Activated T-cell treated with anti-CD3 and anti-CD28 coated beads, Interleukin-2, amount 50 U/mL, for 1 hour (primary cell): ENCODE results near the gene DPH7.
"Not testable (repeated sequence)": the region's sequence is repeated elsewhere in the genome, so short reads cannot be mapped to it uniquely, and the experiment has no call there.

Experiments used
- DNase-seq: peaks from one replicate; pipeline ENCODE4 v3.0.0-alpha.2; 2020

Gene DPH7

DNA sequence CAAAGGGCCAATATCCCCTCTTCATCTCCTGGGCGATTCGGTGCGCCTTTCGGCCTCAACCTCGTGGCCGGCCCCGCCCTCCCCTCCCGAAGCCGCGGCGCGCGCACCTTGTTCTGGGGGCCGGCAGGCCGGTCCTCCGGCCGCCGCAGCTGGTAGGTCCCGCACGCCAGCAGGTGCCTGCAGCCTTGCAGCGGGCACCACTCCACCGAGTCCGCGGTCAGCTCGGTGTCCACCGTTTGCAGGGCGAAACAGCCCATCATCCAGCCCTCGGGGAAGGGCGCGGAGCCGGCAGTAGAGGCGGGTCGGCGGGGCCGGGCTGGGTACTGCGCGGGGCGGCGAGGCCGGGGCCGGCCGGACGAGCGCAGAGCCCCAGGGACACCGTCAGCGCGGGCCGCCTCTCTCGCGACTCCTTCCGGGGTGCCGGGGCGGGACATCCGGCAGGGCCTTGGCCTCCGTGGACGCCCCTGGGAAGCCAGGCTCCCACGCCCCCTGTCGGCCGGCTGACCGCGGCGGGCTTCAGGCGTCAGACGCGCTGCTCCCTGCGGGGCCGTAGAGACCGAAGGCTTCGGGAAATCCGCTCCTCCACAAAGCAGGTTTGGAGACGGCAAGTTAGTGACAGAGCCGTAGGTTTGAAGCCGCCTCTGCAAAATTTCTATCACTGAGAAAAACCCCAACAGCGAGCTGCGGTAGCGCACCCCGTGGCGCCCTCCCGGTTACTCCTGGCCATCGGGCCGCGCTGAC, at the start of gene DPH7:
Gene DPH7, minus strand, starts transcription at position 408 of the 741 bp plus-strand sequence. Its CDS starts 148 bp downstream, at position 260.
- peak; percentile 97 for DNase-seq

DNA sequence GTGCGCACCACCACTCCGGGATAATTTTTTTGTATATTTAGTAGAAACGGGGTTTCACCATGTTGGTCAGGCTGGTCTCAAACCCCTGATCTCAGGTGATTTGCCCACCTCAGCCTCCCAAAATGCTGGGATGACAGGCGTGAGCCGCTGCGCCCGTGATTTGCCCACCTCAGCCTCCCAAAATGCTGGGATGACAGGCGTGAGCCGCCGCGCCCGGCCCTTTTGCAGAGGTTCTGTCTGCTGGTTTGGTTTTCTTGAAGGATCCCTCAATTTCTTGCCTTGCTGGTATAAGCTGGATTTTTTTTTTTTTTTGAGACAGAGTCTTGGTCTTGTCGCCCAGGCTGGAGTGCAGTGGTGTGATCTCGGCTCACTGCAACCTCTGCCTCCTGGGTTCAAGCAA, 48.7 kb upstream of the DPH7 start:
- not testable (repeated sequence) for DNase-seq

DNA sequence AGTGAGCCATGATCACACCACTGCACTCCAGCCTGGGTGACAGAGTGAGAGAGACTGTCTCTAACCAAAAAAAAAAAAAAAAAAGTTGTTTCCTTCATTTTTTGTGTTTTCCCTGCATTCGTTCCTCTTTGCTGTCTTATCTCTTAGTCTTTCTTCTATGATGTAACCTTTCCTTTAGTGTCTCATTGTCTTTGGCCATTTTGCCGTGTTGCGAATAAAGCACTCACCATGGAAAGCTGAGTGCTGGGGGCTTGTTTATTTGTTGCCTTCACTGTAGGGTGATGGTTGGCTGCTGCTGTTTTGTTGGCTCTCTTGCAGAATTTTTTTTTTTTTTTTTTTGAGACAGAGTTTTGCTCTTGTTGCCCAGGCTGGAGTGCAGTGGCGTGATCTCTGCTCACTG, 47.7 kb upstream of the DPH7 start:
- DNase-seq = no peak

DNA sequence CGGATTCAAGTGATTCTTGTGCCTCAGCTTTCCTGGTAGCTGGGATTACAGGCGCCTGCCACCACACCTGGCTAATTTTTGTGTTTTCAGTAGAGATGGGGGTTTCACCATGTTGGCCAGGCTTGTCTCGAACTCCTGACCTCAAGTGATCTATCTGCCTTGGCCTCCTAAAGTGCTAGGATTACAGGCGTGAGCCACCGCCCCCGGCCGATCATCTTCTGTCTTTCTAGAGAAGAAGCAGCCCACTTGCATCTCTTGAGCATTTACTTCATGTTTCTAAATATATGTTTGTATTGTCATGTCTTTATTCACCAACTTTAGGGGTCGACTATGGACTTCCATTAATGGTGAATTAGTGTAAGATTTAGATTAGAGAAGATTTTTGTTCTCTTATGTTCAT, 43.5 kb upstream of the DPH7 start:
- not testable (repeated sequence) for DNase-seq

DNA sequence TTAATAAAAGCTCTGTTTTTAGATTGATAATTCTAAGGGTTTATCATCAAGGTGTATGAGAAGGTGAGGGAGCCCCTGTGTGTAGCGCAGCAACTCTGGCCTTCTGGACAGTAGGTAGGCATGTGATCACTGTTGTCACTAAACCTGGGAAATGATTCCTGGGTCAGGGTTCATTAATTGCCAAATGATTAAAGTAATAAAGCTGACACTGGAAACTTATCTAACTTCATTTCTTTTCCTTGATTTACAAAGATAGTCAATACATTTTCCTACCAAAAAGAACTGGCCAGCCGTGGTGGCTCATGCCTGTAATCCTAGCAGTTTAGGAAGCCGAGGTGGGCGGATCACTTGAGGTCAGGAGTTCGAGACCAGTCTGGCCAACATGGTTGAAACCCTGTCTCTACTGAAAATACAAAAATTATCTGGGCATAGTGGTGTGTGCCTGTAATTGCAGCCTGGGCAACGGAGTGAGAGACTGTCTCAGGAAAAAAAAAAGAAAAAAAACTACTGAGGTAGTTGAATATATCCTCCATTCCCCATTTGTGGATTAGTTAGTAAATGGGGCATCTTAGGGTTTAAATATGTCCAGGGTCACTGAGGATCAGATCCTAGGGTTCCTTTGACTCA, 42.5 kb upstream of the DPH7 start:
- no peak for DNase-seq

DNA sequence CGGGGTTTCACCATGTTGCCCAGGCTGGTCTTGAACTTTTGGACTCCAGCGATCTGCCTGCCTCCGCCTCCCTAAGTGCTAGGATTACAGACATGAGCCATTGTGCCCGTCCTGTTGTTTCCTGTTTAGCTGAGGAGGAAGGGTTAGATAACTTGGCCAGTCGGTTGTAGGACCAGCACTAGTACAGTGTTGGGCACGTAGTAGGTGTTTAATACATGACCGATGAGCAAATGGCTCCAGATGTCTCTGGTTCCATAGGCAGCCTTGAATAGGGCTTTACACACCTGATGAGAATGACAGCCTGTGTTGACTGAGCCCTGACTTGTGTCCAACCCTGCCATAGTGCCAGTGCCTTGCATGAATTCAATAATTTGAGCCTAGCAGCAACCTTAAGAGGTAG, 41.9 kb upstream of the DPH7 start:
- no peak for DNase-seq

DNA sequence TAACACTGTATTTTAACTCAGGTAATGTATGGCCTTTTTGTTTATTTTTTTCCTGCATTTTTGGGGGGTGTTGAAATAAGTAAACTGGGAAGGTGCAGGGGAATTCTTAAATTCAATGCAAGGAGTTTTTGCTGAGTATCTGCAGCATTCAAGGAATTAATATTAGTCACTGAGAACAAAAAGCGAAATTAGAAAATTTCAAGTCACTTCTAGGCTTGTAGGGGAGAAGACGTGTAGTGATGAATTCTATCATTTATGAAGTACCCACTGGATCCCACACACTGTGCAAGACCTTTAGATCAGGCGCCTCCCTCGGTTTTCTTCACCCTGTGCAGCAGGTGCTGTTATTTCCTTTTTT, 41.3 kb upstream of the DPH7 start:
- DNase-seq = no peak

DNA sequence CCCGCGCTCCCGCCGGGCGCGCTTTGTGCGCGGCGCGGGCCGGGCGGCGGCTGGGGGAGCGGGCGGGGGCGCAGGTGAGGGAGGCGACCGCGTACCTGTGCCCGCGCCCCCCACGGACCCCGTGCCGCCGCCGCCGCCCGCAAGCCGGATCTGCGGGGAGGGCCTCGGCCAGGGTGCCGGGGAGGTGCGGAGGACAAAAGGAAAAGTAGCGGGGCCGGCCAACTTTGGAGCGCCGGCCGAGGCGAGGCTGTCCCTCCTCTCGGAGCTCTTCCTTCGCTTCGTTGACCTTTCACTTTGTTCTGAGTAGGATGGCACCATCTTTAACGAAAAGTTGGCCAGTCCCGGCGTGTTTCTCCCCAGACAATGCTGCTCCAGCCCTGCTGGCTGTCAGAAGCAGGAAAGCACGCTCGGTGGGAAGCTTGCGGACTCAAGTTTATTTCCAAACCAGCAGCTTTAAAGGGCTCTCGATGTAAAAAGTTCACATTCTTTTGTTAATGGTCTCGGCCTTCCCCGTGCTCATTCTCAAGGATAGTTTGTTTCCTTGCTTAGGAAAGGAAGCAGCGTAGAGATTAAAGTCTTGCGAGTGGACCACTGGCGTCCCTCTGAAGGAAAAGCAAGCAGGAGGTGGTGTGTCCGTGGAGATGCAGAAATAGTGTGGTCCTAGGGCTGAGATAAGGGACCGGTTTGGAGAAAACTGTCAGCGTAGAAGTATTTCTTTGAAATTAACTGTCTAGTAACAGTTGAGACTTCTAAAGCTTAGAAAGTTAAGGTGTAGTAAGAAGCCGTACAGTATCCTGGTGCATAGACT, 40.7 kb upstream of the DPH7 start:
- peak; percentile 47 for DNase-seq

DNA sequence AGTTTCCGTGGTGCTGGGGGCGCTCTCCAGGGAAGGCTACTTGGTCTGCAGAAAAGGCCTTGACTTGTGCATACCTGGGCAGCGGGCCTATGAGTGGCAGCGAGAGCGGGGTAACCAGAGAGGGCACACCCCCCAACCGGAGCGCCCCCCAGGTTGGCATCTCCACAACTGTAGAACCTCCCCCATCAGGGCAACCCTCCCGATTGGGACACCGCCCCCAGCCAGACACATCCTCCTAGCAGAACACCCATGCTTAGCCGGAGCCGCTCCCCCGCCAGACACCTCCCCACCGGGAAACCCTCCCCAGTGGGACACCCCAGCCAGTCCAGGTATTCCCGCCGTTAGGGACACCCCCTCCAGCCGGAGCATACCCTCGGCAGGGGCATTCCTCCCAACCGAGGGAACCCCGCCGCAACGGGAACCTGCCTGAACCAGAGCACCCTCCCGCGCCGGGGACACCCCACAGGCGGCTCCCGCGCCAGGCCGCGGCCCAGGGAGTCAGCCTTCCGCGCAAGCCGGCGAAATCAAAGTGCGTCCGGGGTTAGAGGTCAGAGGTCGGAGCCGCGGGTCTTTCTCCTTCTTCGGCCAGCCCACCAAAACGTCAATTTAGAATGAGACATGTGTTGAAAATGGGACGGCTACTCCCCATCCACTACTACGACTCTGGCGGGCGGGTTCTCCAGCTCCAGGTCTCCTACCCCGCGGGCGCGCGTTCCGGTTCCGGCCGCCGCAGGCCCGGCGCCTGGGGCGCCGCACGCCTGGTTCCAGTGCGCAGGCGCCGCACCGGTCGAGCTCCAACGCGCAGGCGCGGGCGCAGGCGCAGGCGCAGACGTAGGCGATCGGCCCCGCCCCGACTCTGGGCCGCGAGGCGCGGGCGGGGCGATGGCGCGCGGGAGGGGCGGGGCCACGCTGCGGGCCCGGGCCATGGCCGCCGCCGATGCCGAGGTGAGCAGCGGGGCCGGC, 39.7 kb upstream of the DPH7 start, which contains the start of gene EHMT1:
Gene EHMT1, plus strand, starts transcription at position 901 of the 963 bp plus-strand sequence. Its CDS starts 24 bp downstream, at position 925.
- DNase-seq = peak; percentile 97

DNA sequence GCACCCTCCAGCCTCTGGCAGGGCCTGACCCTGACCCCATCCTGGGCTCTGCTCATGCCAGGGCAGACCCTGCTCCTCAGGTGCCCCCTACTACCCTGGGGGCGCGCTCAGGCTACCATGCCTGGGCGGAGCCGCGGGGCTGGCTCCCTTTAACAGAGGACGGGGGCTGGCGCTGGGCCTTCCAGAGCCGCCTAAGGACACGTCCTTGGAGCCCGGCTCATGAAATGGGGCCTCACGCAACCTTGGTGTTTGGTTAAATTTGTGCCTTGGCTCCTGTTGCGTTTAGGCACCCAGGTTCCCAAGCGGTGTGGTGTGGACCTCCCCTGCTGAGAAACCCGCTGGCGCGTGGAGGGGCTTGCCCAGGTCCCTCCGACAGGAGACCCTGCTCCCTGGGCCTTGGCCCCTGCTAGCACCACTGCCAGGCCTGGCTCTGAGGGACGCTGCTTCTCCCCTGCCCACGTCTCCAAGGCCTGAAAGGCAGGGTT, 36.7 kb upstream of the DPH7 start:
- no peak for DNase-seq

DNA sequence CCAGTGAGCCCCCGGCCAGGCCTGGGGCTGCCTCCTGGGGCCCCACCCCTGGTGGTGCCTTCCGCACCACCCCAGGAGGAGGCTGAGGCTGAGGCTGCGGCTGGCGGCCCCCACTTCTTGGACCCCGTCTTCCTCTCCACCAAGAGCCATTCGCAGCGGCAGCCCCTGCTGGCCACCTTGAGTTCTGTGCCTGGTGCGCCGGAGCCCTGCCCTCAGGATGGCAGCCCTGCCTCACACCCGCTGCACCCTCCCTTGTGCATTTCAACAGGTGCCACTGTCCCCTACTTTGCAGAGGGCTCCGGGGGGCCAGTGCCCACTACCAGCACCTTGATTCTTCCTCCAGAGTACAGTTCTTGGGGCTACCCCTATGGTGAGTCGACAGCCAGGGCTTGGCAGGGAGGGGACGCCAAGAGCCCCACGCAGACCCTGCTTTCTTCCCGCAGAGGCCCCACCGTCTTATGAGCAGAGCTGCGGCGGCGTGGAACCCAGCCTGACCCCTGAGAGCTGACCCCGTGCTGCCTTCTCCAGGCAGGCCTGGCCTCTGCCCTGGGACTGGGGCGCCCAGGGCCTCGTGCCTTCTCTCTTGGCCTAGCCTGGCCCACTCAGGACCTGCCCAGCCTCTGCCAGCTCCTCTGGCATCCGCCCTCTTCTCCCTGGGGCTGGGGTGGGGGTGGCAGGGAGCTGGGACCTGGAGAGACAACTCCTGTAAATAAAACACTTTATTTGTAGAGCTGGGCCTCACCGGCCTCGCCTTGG, 36.1 kb upstream of the DPH7 start:
- DNase-seq = no peak

DNA sequence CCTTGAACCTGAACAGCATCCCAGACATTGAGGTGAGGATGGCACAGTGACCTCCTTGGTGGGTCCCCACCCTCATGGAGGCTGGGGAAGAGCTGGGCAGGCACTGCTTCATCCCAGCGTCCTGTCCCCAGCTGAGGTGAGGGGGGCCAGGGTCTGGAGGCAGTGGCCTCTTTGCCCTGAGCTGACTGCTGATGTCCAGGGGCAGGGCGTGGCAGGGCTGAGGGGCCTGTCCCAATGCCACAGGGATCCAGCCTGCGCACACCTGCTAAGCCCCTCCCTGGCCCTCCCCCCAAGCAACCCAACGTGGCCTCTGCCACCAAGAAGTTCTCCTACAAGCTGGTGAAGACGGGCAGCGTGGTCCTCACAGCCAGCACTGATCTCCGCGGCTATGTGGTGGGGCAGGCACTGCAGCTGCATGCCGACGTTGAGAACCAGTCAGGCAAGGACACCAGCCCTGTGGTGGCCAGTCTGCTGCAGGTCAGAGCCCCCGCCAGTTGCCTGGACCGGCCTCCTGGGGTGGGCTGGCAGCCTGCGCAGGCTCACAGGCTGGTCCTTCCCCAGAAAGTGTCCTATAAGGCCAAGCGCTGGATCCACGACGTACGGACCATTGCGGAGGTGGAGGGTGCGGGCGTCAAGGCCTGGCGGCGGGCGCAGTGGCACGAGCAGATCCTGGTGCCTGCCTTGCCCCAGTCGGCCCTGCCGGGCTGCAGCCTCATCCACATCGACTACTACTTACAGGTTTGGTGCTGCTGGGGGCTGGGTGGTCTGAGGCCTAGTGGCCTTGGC, 35.2 kb upstream of the DPH7 start:
- DNase-seq = no peak

DNA sequence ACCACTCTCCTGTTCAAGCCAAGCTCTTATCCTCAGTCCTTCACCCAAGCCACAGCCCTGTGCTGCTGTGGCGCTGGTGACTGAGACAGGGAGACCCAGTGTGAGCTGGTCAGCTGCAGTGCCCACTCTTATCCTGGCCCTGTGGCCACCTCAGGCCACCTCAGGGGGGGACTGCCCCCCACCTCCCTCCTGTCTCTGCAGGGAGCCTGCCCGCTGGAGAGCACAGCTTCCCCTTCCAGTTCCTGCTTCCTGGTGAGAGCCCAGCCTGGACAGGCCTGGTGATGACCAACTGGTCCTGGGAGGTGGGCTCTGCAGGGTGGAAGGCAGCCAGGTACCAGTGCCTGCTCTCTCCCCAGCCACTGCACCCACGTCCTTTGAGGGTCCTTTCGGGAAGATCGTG, 34.5 kb upstream of the DPH7 start:
- DNase-seq = no peak

DNA sequence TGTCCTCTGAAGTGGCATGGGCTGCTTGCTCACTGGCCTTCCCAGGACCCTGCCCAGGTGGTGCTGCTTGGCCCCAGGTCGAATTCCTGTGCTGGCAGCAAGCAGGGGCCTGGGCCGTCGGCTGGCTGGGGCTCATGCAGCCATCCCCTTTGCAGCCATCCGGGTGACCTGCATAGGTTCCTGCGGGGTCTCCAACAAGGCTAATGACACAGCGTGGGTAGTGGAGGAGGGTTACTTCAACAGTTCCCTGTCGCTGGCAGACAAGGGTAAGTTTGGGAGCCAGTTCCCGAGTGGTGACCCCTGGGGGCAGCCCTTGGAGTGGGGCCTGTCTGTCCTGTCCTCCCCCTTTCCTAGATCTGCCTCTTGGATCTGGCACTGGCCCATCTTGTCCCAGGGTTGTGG, 34.0 kb upstream of the DPH7 start:
- DNase-seq = no peak

DNA sequence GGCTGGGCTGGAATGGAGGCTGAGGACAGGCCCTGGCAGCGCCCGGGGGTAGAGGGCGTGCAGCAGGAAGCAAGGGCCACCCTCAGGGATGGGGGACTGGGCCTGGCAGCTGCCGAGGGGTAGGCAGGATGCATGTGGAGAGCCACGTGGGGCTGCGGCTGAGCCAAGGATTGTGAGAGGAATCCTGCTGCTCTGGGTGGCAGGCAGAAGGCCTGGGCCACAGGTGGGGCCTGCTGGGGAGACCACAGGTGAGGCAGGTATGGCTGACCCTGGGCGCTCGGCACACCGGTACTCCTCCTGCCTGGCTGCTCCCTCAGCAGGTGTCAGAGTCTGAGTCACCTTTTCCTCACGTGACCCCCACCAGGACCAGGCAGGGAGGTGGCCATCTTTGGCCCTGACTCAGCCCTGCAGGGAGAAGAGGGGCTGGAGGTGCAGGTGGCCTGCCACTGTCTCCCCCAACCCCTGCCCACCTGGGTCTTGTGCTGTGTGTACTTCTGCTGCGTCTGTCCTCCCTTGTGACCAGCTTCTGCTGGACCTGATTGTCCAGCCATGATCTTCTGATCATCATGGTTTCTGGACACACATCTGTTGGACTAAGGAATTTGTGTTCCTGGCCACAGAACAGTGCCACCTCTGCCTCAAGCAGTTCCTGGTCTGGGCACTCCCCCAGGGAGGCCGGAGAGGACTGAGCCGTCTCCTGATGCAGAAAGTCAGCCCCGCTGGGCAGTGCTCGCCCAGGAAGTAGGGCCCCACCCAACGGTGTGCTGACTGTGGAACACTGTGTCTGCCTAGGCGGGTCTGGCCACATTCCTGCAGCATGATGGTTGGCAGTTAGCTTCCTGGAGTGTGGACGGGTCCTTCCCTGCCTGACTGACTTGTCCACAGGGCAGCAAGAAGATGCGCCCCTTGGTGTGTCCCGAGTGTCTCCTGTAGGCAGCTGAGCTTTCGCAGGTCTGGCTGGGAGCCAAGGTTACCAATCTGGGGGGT, 33.2 kb upstream of the DPH7 start:
- DNase-seq = no peak

DNA sequence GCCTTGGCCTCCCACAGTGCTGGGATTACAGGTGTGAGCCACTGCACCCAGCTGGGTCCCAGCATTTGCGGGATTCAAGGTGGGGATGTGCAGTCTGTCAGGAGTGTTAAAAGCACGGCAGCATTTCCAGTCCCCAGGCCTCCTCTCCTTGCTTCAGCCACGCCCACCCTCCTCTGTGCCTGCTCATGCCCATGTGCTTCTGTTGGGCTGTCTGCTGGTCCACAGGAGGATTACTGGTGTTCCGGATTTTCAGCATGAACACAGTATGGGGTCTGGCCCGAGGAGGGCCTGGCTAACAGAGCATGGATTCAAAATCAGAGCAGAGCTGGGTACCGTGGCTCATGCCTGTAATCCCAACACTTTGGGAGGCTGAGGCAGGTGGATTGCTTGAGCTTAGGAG, 32.2 kb upstream of the DPH7 start:
- DNase-seq = no peak

DNA sequence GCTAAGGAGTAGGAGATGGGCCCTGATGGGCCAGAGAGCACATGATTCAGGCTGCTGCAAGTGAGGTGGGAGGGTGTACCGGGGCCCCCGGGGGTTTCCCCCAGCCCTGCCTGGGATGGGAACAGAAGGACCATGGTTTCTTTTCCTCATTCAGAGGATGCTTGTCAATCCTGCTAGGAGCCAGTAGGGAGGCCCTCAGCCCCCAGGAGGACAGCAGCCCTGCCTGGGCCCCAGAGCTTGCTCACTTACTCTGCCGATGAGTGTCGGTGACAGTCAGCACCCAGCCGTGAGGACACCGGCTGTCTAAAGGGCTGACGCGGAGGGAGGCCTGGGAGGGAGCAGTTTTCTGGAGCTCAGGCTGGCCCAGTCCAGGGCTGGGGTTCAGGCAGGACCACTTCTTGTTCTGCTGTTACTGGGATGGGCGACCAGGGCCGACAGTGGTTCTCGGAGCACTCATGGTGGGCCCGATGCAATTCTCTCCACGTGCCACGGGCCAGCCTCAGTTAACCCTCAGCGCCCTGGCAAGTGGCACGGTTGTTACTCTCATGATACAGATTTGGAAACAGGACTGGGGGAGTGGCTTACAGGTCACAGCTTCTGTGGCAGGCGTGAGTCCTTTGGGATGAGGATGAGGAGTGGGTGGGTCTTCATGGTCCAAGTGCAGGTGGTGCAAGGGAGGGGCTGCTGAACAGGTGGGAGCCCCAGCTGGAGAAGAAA, 28.6 kb upstream of the DPH7 start:
- DNase-seq = no peak

DNA sequence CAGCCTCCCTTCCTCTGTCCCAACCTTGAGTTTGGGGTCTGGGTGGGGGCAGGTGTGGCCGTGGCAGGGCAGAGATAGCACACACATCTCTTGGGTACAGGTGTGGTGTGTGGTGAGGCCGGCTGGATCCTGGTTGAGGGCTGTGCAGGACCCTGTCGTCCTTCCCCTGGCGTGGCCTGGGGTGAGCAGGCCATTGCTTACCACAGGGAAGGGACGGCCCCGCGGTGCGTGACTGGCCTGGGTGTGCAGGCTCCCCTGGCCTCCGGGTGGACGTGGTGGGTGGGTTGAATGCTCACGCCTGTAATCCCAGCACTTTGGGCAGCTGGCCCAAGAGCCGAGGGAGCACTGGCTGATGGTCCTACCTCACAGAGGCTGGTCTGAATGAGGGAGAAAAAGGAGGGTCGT, 28.0 kb upstream of the DPH7 start:
- no peak for DNase-seq
